ENCODE results near the gene ANGPTL3.
"Not testable (repeated sequence)": the region's sequence is repeated elsewhere in the genome, so short reads cannot be mapped to it uniquely, and the experiment has no call there.

DNA sequence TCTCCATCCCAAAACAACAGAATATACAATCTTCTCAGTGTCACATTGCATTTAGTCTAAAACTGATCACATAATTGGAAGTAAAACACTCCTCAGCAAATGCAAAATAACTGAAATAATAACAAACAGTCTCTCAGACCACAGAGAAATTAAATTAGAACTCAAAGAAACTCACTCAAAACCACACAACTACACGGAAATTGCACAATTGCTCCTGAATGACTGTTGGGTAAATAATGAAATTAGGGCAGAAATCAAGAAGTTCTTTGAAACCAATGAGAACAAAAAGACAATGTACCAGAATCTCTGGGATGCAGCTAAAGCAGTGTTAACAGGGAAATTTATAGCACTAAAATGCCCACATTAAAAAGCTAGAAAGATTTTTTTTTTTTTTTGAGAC lies 29.4 kb upstream of the ANGPTL3 start:
- not testable (repeated sequence) for TF ChIP-seq ZNF274 (IDR thresholded peaks at IDR 0.05; ENCODE audit: low read depth, low read length); YY1 (IDR thresholded peaks at IDR 0.05; ENCODE audit: insufficient read depth, insufficient read length); SUZ12 (IDR thresholded peaks at IDR 0.05; ENCODE audit: extremely low read depth, insufficient read depth, insufficient read length)

Measured in NT2/D1 (cell line).